ENCODE data around the gene MRAP. TPM values are rescaled to one million over a fixed set of nuclear protein-coding genes. Genes with fewer than 3 reads are reported as not detected.

Gene MRAP
- not detected in 2 replicates for total RNA-seq
- polyA plus RNA-seq: not detected in 2 replicates

- no peaks in the 10 kb centered on the region for H3K36me3 ChIP-seq
- no peaks in the 10 kb centered on the region for H3K4me1 ChIP-seq (ENCODE audit: low read depth)
- peak in 1 of 2 donors; percentile 58 for DNase-seq (ENCODE audit: low read depth in 1 of 2, low spot score in 1 of 2)
- no peak within 1 kb of the TSS for H3K4me3 ChIP-seq
- no peak within 1 kb of the TSS for H3K27ac ChIP-seq
- no peaks in the 10 kb centered on the region for H3K9me3 ChIP-seq (ENCODE audit: low read depth)
- H3K27me3 ChIP-seq: no peaks in the 10 kb centered on the region
- TF ChIP-seq, protein P1, sequence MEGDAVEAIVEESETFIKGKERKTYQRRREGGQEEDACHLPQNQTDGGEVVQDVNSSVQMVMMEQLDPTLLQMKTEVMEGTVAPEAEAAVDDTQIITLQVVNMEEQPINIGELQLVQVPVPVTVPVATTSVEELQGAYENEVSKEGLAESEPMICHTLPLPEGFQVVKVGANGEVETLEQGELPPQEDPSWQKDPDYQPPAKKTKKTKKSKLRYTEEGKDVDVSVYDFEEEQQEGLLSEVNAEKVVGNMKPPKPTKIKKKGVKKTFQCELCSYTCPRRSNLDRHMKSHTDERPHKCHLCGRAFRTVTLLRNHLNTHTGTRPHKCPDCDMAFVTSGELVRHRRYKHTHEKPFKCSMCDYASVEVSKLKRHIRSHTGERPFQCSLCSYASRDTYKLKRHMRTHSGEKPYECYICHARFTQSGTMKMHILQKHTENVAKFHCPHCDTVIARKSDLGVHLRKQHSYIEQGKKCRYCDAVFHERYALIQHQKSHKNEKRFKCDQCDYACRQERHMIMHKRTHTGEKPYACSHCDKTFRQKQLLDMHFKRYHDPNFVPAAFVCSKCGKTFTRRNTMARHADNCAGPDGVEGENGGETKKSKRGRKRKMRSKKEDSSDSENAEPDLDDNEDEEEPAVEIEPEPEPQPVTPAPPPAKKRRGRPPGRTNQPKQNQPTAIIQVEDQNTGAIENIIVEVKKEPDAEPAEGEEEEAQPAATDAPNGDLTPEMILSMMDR (IDR thresholded peaks at IDR 0.05; ENCODE audit: low read depth, low read length): no peak
These were observed at the start of gene MRAP for GRCh38 chr21:32298658-32299081. TSS of gene MRAP (plus strand) at chr21:32298855. CDS start at chr21:32298972, 117 bp downstream.

- TF ChIP-seq, protein P1 (IDR thresholded peaks at IDR 0.05; ENCODE audit: low read depth, low read length): no peak
- Histone ChIP-seq H3K27me3 (no peaks in the 10 kb centered on the region), H3K36me3 (no peaks in the 10 kb centered on the region), H3K27ac (no peak overlapping the region), H3K4me3 (no peak overlapping the region), H3K9me3 (ENCODE audit: low read depth) (no peaks in the 10 kb centered on the region), H3K4me1 (ENCODE audit: low read depth) (peaks cover 6% of the 10 kb centered on the region)
- DNase-seq (ENCODE audit: low read depth in 1 of 2, low spot score in 1 of 2): no peak
These were observed 49.0 kb upstream of the MRAP start for GRCh38 chr21:32249511-32250280.

DNA sequence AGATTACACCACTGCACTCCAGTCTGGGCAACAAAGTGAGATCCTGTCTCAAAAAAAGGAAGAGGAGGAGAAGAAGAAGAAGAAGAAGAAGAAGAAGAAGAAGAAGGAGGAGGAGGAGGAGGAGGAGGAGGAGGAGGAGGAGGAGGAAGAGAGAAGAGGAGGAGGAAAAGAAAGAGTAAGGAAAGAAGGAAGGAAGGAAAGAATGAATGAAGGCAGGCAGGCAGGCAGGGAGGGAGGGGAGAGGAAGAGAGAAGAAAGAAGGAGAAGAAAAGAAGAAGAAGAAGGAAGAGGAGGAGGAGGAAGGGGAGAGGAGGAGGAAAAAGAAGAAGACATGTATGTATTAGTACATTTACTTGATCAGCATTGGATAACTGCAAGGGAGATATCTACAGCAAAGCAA, 46.5 kb upstream of the MRAP start:
- Histone ChIP-seq H3K4me1 (ENCODE audit: low read depth) (no peaks in the 10 kb centered on the region), H3K9me3 (ENCODE audit: low read depth) (no peaks in the 10 kb centered on the region), H3K27ac (no peak overlapping the region), H3K4me3 (no peak overlapping the region), H3K36me3 (no peaks in the 10 kb centered on the region), H3K27me3 (no peaks in the 10 kb centered on the region)
- TF ChIP-seq, protein P1 (IDR thresholded peaks at IDR 0.05; ENCODE audit: low read depth, low read length): no peak
- DNase-seq (ENCODE audit: low read depth in 1 of 2, low spot score in 1 of 2): no peak

- H3K27me3 ChIP-seq: no peaks in the 10 kb centered on the region
- peak; percentile 34 to 91 for DNase-seq (ENCODE audit: low read depth in 1 of 2, low spot score in 1 of 2)
- TF ChIP-seq, protein P1 (IDR thresholded peaks at IDR 0.05; ENCODE audit: low read depth, low read length): no peak
- no peak overlapping the region for H3K4me3 ChIP-seq
- H3K9me3 ChIP-seq (ENCODE audit: low read depth): no peaks in the 10 kb centered on the region
- H3K36me3 ChIP-seq: no peaks in the 10 kb centered on the region
- peaks cover 5% of the 10 kb centered on the region for H3K4me1 ChIP-seq (ENCODE audit: low read depth)
- H3K27ac ChIP-seq: no peak overlapping the region
These were observed 45.4 kb upstream of the MRAP start for GRCh38 chr21:32253215-32253641.

- no peaks in the 10 kb centered on the region for H3K9me3 ChIP-seq (ENCODE audit: low read depth)
- H3K27me3 ChIP-seq: no peaks in the 10 kb centered on the region
- H3K4me3 ChIP-seq: no peak overlapping the region
- peaks cover 5% of the 10 kb centered on the region for H3K4me1 ChIP-seq (ENCODE audit: low read depth)
- no peak overlapping the region for H3K27ac ChIP-seq
- TF ChIP-seq, protein P1 (IDR thresholded peaks at IDR 0.05; ENCODE audit: low read depth, low read length): no peak
- no peak for DNase-seq (ENCODE audit: low read depth in 1 of 2, low spot score in 1 of 2)
- H3K36me3 ChIP-seq: no peaks in the 10 kb centered on the region
These were observed 42.4 kb upstream of the MRAP start for GRCh38 chr21:32256251-32256650.

Measured in cardiac muscle cell (in vitro differentiated cells and primary cell).